GM10847 (cell line): Measurements from ENCODE around the gene WDTC1.

Source experiments
- POLR2A ChIP-seq: IDR thresholded peaks from 2 replicates; pipeline ENCODE4 v1.6.1; 2011; ENCODE audit not compliant: insufficient read length; ENCODE audit errors: extremely low read depth

The WDTC1 gene

DNA sequence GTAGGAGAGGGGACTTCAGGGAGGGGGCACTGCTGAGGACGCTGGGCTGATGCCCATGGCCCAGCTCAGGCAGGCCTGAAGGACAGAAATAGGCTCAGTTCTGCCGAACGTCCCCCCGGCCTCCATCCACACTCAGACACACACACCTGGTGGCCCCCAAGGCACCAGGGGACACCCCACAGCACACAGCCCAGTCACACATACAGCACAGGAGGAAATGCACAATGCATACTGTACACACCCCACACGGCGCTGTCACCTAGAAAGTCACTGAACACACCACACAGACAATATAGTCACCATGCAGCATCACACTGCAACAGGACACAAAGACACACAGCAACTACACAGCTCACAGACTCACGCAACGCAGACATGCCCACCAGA lies 108.0 kb downstream of the WDTC1 start:
- TF ChIP-seq POLR2A = no peak

DNA sequence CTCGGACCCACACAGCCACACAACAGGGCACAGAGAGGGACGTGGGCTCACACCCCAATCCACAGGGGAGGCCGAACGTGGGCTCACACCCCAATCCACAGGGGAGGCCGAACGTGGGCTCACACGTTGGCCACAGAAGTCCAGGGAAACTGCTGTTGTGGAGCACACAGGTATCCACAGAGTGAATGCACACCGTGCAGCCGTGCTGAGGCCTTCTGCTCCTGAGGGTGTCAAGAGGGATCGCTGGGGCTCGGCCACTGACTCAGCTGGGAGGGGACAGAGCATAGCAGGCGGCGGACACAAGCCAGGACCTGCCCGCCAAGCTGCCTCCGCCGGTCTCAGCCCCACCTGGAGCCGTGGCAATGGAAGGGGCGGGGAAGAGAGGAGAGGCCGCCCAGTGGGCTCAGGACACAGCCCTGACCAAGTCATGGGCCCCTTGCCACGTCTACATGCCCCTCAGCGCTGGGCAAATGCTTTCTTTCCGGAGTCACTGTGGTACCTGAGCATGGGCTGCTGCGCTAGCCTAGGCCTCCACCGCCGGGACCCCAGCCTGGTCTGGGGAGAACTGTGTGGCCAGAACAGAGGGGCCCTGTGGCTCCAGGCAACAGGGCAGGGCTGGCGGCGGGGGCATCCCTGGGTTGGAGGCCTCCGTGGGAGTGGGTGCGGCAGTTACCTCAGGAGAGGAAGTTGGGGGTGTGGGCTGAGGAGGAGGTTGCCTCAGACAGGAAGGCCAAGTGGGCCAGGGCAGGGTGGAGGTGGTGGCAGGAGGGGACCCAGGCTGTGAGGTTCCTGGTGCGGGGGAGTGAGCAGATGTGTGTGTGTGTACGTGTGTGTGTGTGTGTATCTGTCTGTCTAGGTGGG lies 108.6 kb downstream of the WDTC1 start:
- no peak for TF ChIP-seq POLR2A

DNA sequence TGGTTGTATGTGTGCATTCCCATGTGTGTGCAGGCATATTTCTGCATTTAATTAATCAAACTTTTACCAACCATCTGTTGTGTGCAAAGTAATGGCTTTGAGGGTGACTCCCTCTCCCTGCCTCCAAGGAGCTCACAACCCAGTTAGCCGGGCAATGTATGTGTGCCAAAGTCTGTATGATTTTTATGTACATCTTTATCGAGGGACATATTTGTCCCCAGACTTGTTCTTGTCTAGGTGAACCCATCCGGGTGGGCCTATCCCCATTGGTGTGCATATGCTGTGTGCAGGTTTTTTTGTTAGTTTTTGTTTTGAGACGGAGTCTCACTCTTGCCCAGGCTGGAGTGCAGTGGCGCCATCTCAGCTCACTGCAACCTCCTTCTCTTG lies 109.2 kb downstream of the WDTC1 start:
- no peak for TF ChIP-seq POLR2A

DNA sequence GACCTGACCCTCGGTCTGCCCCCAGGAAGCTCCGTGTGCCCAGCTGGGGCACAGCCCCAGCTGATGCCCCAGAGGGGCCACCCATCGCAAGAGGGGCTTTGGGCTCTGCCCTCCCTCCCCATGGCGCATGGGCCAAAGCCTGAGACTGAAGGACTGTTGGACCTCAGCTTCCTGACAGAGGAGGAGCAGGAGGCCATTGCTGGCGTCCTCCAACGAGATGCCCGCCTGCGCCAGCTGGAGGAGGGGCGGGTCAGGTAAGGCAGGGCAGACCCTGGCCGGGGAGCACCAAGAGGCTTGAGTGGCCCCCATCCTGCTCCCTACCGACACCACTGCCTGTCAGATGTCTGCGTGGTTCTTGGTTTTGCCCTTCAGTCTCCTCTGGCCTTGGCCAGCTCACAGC lies 110.8 kb downstream of the WDTC1 start:
- no peak for TF ChIP-seq POLR2A

DNA sequence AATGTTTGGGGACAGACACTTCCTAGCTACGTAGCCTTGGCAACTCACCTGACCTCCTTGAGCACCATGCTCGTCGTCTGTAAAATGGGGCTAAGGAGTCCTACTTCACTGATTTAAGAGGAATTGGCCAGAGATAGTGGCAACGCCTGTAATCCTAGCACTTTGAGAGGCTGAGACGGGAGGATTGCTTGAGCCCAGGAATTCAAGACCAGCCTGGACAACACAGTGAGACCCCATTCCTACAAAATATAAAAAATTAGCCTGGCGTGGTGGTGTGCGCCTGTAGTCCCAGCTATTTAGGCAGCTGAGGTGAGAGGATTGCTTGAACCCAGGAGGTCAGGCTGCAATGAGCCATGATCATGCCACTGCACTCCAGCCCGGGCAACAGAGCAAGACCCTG lies 111.9 kb downstream of the WDTC1 start:
- no peak for TF ChIP-seq POLR2A

DNA sequence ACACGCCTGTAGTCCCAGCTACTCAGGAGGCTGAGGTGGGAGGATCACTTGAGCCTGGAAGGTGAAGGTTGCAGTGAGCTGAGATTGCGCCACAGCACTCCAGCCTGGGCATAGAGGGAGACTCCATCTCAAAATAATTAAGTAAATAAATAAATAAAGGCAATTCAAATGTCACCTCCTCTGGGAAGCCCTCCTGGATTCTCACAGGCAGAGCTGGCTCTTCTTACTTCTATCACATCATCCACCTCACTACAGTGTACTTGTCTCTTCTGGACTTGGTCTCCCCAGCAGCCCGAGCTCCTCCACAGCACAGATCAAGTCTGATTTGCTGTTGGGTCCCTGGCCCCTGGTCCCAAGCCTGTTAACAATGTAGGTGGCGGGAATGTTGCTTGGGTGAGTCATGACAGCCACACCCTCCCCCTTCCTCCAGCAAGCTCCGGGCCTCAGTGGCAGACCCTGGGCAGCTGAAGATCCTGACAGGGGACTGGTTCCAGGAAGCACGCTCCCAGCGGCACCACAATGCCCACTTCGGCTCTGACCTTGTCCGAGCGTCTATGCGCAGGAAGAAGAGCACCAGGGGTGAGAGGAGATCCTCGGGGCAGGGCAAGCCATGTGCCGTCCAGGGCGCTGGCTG lies 112.7 kb downstream of the WDTC1 start:
- TF ChIP-seq POLR2A = no peak

DNA sequence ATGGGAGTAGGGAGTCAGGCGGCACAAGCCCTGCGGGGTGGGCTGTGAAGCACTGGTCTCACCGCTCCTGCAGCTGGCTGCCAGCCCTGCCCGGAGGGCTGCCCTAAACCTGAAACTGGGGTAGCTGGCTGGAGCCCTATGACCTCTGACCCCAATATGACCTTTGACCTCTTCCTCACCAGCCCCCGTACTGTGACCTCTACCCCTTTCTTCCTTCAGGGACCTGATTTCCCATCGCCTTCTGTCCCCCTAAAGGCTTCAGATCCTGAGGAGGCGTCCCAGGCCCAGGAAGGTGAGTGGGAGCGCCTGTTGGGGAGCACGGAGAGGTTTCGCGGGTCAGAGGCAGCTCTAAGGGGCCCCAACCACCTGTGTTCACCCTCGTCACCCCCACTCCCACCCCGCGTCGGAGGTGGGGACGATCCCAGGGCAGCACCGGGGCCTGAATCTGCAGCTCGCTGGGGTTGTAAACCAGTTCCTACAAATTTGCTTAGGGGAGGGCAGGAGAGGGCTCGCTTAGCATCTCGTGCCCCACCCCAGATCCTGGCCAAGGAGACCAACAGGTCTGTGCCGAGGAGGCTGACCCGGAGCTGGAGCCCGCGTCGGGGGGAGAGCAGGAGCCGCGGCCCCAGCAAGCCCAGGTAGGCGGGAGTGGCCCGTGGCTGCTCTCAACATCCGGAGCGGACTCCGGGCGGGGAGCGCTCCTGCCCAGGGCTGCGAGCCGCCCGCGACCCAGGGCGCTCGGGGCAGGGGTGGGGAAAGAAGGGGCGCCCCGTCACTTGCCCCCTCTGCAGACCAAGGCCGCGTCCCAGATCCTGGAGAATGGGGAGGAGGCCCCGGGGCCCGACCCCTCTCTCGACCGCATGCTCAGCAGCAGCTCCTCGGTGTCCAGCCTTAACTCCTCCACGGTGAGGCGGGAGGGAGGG lies 114.7 kb downstream of the WDTC1 start:
- no peak for TF ChIP-seq POLR2A

DNA sequence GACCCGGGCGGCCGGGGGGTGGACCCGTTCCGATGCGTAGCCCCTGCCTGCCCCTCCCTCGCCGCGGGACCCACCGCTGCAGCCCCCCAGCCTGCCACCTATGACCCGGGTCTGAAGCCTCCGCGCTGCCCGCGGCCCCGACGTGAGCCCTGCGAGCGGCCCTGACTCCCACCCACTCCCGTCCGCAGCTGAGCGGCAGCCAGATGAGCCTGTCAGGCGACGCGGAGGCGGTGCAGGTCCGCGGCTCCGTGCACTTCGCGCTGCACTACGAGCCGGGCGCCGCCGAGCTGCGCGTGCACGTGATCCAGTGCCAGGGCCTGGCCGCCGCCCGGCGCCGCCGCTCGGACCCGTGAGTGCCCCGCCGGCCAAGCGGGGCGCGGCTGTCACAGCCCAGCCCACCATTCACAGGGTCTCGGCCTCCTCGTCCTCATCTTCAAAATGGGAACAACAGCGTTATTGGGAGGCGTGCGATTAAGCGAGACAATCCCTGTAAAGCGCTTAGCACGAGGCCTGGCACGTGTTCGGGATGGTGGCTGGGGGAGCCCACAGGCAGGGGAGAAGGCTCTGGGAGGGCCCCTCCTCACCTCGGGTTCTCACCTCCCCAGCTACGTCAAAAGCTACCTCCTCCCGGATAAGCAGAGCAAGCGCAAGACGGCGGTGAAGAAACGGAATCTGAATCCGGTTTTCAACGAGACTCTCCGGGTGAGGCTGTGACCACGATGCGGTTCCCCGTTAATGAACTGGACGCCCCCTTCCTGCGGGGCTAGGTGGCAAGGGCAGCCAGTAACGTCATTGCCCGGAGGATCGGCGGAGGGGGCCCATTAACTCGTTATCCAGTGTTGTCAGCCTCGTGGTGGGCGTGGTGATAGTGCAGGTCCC lies 115.6 kb downstream of the WDTC1 start:
- no peak for TF ChIP-seq POLR2A

DNA sequence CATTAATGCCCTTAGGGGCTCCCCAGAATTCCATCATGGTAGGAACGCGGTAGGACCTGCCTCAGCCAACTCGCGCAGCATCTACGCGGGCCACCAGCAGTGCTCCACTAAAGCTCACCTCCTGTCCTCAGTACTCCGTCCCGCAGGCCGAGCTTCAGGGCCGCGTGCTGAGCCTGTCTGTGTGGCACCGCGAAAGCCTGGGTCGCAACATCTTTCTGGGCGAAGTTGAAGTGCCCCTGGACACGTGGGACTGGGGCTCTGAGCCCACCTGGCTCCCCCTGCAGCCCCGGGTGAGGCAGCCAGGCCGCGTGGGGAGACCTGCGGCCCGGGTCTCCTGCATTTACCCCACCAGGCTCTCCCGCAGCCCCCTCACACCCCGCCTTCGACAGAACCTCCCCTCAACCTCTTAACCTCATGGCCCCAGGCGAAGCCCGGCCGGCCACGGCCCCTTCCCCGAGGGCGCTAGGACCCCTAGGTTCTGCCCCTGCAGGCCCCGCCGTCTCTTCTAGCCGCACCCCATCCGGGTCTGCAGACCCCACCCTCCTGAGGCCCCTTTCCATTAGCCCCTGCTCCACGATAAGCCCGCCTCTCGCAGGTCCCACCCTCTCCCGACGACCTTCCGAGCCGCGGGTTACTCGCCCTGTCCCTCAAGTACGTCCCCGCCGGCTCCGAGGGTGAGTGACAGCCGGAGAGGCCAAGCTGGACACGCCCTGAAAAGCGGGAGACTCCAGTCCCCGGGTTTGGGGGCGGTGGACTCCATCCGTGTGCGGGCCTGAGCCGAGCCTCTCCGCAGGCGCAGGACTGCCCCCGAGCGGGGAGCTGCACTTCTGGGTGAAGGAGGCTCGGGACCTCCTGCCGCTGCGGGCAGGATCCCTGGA lies 116.5 kb downstream of the WDTC1 start:
- no peak for TF ChIP-seq POLR2A

DNA sequence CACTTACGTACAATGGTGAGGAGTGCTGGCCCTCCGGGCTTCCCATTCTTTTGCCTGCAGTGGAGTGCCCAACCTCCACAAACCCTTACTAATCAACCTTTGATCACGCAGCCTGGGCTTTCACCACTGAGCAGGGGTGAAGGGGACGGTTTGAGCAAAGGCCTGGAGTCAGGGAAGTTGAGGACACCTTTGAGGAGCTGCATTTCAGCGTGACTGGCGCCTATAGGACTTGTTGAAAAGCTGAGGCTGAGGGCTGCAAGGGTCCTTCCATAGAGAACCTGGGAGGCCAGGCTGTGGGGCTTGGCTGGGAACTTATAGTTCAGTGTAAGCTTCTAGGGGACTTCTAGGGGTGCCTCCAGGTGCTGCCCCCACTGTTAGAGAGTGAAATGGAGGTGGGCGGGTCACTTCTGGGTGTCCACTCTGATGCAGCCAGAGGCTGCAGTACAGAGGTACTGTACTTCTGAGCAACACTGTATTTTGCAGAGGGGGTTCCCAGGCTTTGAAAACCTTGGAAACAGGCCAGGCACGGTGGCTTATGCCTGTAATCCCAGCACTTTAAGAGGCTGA lies 117.2 kb downstream of the WDTC1 start:
- no peak for TF ChIP-seq POLR2A

DNA sequence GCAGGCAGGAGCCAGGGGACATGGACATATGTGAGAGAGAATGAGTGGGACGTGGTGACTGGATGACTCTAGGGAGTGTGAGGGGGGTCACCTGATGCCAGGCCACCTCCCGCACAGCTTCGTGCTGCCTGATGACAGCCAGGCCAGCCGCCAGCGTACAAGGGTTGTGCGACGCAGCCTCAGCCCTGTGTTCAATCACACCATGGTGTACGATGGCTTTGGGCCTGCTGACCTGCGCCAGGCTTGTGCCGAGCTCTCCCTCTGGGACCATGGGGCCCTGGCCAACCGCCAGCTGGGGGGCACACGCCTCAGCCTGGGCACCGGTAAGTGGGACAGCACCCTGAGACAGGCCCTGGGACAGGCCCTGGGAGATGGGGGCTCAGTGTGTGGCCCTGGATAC lies 118.7 kb downstream of the WDTC1 start:
- no peak for TF ChIP-seq POLR2A

DNA sequence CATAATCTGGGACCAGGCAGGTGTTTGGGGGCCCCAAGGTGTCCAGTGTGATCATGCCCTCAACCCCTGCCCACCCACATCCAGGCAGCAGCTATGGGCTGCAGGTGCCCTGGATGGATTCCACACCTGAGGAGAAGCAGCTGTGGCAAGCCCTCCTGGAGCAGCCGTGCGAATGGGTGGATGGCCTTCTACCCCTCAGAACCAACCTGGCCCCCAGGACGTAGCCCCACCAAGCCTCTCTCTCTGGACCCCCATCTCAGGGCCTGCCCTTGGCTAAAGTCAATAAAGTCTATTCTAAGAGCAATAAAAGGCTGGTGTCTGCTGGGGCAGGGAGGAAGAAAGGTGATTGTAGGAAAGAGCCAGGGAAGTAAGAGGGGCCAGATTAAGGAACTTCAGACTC lies 119.2 kb downstream of the WDTC1 start:
- no peak for TF ChIP-seq POLR2A

DNA sequence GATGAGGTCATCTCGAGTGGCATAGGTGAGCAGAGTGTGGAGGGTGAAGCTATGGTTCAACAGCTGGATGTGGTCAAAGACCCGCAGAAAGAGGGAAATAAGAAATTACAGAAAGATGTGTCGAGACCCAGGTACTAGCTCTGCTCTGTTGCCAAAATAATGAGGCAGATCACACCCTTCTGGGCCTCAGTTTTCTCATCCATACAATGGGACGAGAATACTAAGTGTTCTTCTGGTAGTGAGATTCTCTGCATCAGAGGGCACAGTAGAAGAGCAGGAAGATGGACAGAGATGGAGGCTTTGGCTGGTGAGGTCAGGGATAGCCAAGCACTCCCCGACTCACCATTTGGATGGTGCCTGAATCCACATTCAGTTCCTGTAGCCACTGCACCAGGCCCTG lies 121.3 kb downstream of the WDTC1 start:
- no peak for TF ChIP-seq POLR2A

DNA sequence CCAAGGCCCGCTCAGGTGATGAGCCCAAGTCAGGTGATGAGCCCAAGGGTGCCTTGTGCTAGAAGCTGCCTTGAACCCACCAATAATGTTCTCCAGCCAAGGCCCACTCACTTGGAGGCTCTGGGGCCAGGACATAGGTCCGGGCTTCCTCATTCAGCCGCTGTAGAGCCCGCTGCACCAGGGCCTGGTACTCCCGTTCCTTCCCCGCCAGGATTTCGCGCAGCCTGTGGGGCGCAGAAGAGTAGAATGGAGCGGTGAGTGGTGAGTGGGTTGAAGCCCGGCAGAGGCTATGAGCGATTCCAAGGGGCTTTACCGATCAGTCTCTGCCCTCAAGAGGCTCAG lies 121.8 kb downstream of the WDTC1 start:
- no peak for TF ChIP-seq POLR2A

DNA sequence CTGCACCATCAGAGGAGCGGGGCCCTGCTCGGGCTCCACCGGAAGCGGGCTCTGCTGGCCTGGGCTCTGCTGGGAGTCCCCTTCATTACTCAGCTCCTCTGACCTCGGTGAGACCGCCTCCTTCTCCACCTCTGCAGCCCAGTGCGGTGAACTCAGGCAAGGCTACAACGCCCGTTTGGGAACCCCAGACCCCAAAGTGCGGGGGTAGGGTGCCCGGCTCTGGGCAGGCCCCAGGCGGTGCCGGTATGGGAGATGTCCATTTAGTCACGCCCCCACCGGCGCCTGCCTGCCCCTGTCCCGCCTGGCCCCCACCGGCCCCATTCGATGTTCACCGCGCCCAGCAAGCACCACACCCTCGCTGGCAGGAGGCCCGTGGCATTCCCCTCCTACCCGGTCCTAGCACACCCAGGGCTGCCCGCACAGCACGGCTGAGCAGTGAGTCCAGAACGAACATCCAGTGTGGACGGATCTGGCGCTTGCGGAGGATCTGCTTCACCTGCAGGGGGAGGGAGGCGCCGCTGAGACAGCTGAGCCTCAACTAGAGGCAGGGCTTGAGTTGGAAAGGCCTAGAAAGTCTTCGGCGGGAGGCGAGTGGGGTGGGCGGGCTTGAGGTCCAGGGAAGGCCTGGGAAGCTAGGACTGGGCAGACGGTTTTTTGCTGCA lies 122.3 kb downstream of the WDTC1 start:
- TF ChIP-seq POLR2A = no peak
